Urothelium cell line (cell line): ENCODE results near the gene ADGRA1.
"Not testable (repeated sequence)": the region's sequence is repeated elsewhere in the genome, so short reads cannot be mapped to it uniquely, and the experiment has no call there.

Experiments
- DNase-seq: peaks from one replicate; pipeline ENCODE4 v3.0.0; 2011; ENCODE audit warnings: low spot score, mixed read lengths
- FAIRE-seq: peaks from 2 replicates; lab custom pipeline; 2011; peaks lifted over from hg19 to GRCh38; lab: Jason Lieb, UNC

The ADGRA1 gene

GRCh38 chr10:133087679-133088178, at the start of gene ADGRA1:
TSS of gene ADGRA1 (plus strand) at chr10:133087924. CDS start at chr10:133088910, 986 bp downstream.
- FAIRE-seq: no peak
- peak; percentile 25 for DNase-seq

DNA sequence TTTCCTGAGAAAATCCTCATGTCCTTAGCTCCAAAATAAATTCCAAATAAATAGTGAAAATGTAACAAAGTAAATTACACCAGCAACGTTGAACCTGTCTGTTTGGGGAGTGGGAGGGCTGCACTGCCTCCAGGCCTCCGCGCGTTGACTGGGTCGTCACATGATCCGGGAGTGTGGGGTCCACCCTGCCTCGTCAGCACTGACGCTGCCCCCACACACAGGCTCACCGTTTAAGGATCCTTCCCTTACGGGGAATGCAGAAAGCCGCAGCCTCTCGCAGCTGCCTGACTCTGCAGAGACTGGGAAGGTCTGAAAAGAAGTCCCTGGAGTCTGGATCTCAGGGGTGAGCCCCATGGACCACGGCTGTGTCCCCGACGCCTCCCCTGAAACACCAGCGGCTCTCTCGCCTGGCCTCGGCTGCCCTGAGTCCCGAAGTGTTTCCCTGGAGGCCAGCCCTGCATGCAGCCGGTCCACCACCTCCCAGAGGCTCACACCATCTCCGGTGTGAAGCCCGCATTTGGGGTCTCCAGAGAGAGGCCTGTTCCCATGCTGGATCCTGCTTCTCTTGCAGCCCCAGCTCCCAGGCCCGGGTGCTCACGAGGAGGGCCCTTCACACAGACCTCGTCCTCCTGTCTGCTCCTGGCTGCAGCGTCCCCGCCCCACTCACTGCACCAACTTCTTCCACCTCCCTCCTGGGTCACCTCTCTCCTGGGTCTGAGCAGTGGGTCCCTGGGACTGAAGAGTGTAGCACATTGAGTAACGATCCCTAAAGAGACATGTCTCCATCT, 49.5 kb upstream of the ADGRA1 start:
- no peak for FAIRE-seq
- no peak for DNase-seq

GRCh38 chr10:133039107-133039802, 48.5 kb upstream of the ADGRA1 start:
- FAIRE-seq (no peak), DNase-seq (peak; percentile 30)

DNA sequence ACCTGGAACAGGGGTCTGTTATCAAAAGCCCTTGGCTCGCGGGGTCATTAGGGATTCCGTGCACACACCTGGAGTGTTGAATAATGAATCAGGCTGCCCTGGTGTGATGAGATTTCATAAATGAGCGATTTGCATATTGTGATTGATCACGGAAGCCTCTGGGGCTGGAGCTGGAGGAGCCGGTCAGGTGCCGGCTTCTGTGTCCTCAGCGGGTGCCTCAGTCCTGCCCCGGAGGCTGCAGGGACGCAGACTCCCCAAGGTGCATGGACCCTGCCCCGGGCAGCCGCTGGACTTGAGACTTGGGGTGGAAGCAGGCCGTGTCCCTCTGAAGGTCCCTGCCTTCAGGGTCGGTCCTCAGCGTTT, 47.9 kb upstream of the ADGRA1 start:
- no peak for FAIRE-seq

DNA sequence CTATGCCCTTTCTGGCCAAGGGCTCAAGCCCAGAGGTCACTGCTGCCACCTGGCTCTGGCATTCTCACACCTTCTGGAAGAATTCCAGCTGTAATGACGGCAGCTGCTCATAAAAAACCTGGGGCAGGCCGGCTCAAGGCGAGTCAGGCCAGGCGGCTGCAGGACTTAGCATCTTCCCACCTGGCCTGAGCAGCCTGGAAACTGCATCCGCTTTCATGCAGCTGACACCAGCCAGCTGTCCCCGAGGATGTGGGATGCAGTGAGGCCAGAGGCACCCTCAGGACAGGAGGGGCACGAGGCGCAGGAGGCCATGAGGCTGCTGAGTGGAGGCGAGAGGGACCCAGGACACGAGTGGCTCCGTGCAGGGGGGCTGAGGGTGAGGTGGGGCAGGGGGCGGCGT, 47.5 kb upstream of the ADGRA1 start:
- FAIRE-seq (no peak), DNase-seq (no peak)

More for the DNA sequence above, 47.9 kb upstream of the ADGRA1 start:
- no peak for DNase-seq

GRCh38 chr10:133041101-133041500, 46.6 kb upstream of the ADGRA1 start:
- FAIRE-seq (no peak), DNase-seq (no peak)

- no peak for FAIRE-seq
- no peak for DNase-seq
Observed at GRCh38 chr10:133042061-133042460, 45.7 kb upstream of the ADGRA1 start.

GRCh38 chr10:133042816-133043215, 44.9 kb upstream of the ADGRA1 start:
- FAIRE-seq (no peak), DNase-seq (no peak)

GRCh38 chr10:133043541-133044225, 44.0 kb upstream of the ADGRA1 start:
- no peak for DNase-seq
- FAIRE-seq: no peak

- FAIRE-seq: no peak
- no peak for DNase-seq
Observed at GRCh38 chr10:133044401-133044811, 43.3 kb upstream of the ADGRA1 start.

DNA sequence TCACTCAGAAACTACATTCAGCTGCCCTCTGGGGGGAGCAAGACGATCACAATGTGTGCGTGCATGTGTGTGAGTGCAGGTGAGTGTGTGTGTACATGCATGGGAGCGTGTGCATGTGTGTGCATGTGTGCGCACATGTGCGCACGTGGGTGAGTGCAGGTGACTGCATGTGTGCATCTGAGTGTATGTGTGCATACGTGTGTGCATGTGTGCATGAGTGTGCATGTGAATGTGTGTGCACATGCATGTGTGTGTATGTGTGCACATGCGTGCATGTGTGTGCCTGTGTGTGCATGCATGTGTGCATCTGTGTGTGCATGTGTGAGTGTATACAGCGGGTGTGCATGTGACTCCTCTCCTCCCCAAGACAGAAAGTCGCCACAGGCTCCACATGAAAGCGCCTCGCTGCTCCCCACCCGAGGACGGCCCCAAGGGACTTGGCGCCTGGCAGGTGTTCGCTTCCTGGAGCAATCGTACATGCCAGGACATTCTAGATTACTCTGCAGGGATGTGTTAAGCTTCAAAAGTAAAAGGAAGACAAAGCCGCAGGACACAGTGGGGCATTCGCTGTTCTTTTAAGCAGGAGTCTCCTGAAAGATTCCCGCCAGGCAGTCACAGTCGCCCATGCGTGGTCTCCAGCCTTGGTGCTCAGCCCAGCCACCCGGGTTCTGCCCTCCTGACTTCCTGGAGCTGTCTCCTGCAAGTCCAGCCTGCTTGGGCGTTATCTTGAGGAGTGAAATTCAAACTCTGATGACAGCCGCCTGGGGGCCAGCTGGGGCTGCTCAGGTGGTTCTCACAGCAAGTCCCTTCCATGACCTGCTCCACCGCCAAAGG, 42.0 kb upstream of the ADGRA1 start:
- DNase-seq: no peak

GRCh38 chr10:133046390-133046765, 41.3 kb upstream of the ADGRA1 start:
- FAIRE-seq (no peak), DNase-seq (no peak)

More for the DNA sequence above, 42.0 kb upstream of the ADGRA1 start:
- FAIRE-seq: peak; percentile 56

DNA sequence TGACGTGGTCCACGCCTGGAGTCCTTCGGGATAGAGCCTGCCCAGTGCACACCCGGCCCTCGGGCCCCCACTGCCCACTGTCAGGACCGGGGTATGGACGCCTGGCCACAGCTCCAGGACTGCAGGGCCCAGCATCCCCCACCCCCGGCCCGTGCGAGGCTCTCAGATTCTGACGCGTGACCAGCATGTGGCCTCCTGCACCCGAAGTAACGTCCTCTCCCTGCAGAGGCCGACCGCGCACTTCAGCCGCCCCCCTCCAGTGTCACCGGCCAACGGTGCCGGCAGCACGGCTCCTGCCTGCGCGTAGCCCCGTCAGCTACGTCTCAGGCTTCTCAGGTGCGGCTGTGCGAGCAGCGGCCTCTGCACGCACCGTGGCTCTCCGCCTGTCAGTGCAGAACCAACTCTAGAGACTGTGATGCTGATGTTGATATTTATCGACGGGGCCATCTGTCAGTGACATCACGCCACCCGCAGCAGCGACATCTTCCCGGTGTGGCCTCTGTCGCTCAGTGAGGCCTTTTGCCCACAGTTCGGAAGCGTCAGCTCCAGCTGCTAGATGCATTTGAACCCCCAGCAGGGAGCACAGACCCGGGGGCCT, 40.1 kb upstream of the ADGRA1 start:
- DNase-seq: no peak
- no peak for FAIRE-seq

GRCh38 chr10:133048266-133048665, 39.5 kb upstream of the ADGRA1 start:
- no peak for FAIRE-seq
- DNase-seq: no peak

DNA sequence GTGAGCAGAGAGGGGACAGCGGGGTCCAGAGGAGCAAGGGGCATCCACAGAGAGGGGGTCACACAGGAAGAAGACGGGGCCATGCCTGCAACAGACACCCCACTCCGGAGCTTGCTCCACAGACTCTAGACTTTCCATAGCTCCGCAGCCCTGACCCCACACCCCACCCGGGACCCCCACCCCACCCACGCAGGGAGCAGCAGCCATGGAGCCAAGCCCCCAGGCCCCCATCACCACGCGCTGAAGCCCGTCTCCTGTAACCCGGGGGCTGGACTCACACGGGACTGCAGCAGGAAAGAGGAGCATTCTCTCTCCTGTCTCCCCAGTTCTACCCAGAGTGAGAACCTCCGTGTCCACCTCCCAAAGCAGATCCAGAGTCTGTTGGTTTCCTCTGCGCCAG, 38.8 kb upstream of the ADGRA1 start:
- DNase-seq (no peak), FAIRE-seq (no peak)

GRCh38 chr10:133049639-133050038, 38.1 kb upstream of the ADGRA1 start:
- DNase-seq (no peak), FAIRE-seq (no peak)

DNA sequence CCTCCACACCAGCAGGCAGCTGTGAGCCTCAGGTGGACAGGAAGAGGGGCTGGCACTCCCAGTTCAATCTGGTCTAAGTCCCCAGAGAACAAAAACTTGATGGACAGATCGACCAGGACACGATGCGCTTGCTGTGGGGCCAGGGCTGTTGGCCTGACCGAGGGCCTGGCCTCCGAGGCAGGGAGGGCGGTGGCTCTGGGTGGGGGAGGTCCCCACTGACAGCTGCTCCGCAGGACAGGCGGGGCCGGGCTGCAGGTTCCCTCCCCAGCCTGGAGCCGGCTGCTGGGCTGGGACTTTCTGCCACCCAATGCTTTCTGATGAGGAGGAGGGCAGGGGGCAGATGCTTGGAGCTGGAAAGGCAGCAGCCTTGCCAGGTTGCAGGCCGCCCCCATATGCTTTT, 37.4 kb upstream of the ADGRA1 start:
- no peak for FAIRE-seq

DNA sequence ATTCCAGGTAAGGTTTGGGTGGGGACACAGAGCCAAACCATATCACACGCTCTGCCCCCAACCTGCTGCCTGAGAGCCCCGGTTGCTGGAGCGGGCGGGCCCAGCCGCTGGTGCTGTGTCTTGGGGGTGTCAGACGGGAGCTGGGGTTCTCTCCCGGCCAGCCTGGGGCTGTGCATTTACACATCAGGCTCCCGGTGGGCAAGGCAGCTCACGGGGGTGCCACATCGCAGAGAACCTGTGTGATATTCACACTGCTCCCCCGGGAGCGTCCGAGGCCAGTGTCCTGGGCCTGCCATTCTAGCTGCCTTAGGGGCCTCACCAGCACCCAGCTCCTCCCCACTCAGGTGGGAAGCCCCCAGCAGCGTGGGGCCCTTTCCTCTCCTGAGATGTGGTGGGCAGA, 35.6 kb upstream of the ADGRA1 start:
- FAIRE-seq: no peak
- DNase-seq: no peak

More for the DNA sequence above, 37.4 kb upstream of the ADGRA1 start:
- no peak for DNase-seq

DNA sequence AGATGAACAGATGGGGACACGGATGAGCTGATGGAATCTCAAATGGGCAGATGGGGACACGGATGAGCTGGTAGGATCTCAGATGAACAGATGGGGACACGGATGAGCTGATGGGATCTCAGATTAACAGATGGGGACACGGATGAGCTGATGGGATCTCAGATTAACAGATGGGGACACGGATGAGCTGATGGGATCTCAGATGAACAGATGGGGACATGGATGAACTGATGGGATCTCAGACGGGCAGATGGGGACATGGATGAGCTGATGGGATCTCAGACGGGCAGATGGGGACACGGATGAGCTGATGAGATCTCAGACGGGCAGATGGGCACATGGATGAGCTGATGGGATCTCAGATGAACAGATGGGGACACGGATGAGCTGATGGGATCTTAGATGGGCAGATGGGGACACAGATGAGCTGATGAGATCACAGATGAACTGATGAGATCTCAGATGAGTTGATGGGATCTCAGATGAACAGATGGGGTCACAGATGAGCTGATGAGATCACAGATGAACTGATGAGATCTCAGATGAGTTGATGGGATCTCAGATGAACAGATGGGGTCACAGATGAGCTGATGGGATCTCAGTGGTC, 34.1 kb upstream of the ADGRA1 start:
- FAIRE-seq: peak; percentile 75

DNA sequence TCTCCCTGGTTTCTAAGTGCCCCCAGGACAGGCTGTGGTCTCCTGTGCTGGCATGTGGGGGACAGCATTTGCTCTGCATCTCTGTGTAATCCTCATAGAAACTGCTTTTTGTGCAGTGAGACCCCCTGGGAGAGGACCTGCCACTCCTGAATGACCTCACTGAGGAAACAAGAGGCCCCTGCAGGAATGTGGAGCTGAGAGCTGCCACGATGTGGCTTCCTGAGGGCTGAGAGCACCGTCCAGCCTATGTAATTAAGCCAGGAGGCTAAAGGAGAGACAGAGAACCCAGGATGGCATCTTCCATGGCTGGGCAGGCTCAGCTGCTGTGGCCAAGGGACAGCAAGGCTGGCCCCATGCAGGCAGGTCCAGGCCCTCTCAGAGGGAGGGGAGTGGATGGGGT, 32.3 kb upstream of the ADGRA1 start:
- DNase-seq (no peak), FAIRE-seq (no peak)

More for the DNA sequence above, 34.1 kb upstream of the ADGRA1 start:
- DNase-seq: not testable (repeated sequence)
